ENCODE results near the gene PGGT1B.

PGGT1B gene

GRCh38 chr5:115160975-115161475 is 101.7 kb downstream of the PGGT1B start:
- Histone ChIP-seq H3F3A (ENCODE audit: control insufficient read depth, insufficient read depth) (no peaks in the 10 kb centered on the region), H3K4me3 (ENCODE audit: low read length) (no peak overlapping the region), H3K9me2 (replicated peaks; ENCODE audit: control insufficient read depth, low read length) (no peaks in the 10 kb centered on the region), H3K4me1 (ENCODE audit: control insufficient read depth, low read length) (no peaks in the 10 kb centered on the region), H3K27ac (ENCODE audit: low read depth, low read length) (no peak overlapping the region), H3K9me3 (ENCODE audit: control insufficient read depth, insufficient read depth, low read length) (peaks cover 14% of the 10 kb centered on the region), H3K79me2 (ENCODE audit: control insufficient read depth, low read length) (no peaks in the 10 kb centered on the region), H3K36me3 (ENCODE audit: control insufficient read depth, low read length) (no peaks in the 10 kb centered on the region), H3K4me2 (ENCODE audit: low read length) (no peak overlapping the region), H3K27me3 (ENCODE audit: control insufficient read depth, low read length) (no peaks in the 10 kb centered on the region), H4K20me1 (ENCODE audit: control insufficient read depth, insufficient read depth, low read depth, low read length) (no peaks in the 10 kb centered on the region)
- TF ChIP-seq CTCF (IDR thresholded peaks at IDR 0.05; ENCODE audit: low read depth, low read length, poor library complexity, severe bottlenecking), result no peak
- no peak for TF ChIP-seq EZH2phosphoT487 (IDR thresholded peaks at IDR 0.05; ENCODE audit: borderline replicate concordance, low read length)

All from DOHH2 (cell line).